Jurkat, Clone E6-1 (cell line): ENCODE measurements around the gene RAB5A.
"Not testable (repeated sequence)": the region's sequence is repeated elsewhere in the genome, so short reads cannot be mapped to it uniquely, and the experiment has no call there.

ENCODE experiments used
- DNase-seq: peaks from one replicate; pipeline ENCODE4 v3.0.0-alpha.2; 2011; ENCODE audit warnings: low read depth, low spot score
- H3K4me3 ChIP-seq: 2 replicates; pipeline ENCODE4 v1.5.1; 2011; ENCODE audit warnings: mild to moderate bottlenecking, low read length, control low read depth, moderate library complexity

Gene RAB5A

GRCh38 chr3:20013396-20013795 is 66.5 kb downstream of the RAB5A start:
- no peak for DNase-seq
- H3K4me3 ChIP-seq = no peak overlapping the region

DNA sequence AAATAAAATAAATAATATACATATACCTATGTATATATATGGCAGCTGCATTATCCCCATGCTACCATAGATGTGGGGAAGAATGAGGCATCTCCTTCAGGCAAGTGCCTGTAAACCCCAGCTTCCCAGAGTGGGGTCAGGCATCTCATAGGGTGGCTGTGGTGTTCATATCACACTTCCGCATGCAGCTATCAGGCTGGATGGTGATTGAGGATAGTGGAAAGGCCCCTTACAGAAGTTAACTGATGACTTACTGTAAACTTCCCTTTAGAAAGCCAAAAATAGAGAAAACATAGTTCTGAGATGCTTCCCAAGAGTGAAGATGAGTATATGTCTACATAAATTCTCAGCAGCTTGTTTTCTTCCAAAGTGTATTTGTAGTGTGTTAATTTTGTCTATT is 68.6 kb downstream of the RAB5A start:
- no peak for DNase-seq
- H3K4me3 ChIP-seq = no peak overlapping the region

GRCh38 chr3:20016076-20016475 is 69.2 kb downstream of the RAB5A start:
- not testable (repeated sequence) for H3K4me3 ChIP-seq, DNase-seq

DNA sequence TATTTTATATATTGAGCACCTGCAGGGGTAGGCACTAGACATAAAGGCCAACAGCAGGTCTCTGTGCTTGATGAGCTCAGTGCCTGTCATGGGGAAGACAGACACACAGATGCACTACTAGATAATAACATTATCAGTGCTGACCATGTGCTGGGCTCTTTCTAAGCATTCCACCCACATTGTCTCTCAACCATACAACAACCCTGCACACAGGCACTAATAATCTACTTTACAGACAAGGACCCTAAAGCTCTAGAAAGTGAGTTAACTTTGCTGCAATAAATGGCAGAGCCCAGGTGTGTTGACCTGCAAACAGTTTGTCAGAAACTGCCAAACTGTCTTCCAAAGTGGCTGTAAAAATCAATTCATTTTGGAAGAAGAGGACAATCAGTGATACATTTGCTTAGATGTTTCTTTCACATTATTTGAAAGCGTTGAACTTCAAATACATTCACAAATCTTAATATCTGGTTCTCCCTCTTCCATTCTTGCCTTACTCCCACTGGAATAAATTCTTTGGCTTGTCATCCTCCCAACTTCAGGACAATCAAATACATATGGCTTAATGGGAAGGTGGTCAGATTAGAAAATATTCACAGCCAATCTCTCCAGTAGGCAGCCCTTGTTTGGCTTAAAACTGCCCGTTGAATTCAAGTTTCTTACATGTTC is 76.2 kb downstream of the RAB5A start:
- DNase-seq = no peak
- H3K4me3 ChIP-seq = no peak overlapping the region

DNA sequence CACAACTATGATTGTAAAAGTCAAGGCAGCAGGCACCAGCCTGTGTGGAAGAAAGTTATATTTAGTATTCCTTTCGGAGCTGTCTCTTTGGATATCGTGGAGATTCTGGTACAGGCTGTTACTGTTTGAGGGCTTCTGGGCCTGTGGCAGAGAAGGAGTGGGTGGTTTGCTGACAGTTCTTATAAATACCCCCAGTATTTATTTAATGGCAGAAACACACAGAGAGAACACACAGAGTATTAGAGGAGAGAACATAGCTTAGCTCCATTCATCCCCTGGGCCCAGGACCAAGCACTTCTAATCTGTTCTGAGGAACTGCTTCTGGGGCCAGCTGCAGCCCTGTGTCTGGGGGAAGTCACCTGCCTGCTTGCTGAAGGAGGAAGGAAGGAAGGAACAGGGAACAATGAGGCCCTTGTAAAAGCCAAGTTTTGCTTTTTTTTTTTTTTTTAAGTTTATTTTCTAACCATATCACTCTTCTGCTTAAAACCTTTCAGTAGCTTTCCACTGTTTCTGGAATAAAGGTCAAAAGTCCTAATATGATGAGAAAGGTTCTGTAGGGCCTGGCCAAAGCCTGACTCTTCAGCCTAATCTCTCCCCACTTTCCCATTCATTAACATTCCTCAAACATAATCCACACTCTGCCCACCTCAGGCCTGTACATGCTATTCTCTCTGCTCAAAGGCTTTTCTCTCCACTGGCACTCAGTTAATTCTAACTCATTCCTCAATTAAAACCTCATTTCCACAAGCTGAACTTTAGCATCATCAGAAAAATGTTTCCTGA is 76.9 kb downstream of the RAB5A start:
- DNase-seq = no peak

DNA sequence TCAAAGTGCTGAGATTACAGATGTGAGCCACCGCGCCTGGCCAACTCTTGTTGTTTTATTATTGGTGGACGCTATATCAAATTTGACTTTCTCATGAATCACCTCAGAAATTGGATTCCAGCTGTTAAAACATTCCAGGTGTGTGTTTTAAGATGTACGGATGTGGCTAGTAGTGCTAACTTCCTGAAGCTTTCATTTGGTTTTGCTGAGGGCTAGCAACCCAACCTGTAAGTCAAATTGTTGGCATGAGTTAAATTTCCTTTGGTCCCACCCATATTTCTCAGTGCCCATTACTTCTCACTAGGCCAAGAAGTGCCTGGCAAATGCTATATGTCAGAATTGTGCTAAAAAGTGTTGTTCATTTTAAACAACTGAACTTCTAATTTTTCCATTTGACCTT is 80.2 kb downstream of the RAB5A start:
- H3K4me3 ChIP-seq = no peak overlapping the region
- peak; percentile 72 for DNase-seq

More for the DNA sequence above, 76.9 kb downstream of the RAB5A start:
- no peak overlapping the region for H3K4me3 ChIP-seq

DNA sequence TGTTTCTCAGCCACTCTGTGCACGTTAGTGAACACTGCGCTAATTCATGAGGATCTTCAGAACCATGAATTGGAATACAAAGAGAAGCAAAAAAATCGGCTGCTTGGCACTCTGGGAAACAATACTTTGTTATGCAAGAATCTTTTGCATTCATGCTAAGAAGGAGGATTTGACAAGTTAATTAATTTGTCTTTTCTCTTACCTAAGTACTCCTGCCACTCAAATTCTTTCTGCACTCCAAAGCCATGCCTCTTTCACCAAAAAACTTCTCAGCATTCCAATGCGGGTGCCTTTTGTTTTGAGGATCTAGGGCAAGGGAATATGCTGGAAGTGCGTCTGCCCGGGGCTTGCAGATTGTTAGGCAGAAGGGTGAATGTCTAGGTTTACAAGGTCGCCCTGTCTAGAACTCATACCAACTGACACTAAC is 82.0 kb downstream of the RAB5A start:
- no peak overlapping the region for H3K4me3 ChIP-seq
- DNase-seq = no peak

DNA sequence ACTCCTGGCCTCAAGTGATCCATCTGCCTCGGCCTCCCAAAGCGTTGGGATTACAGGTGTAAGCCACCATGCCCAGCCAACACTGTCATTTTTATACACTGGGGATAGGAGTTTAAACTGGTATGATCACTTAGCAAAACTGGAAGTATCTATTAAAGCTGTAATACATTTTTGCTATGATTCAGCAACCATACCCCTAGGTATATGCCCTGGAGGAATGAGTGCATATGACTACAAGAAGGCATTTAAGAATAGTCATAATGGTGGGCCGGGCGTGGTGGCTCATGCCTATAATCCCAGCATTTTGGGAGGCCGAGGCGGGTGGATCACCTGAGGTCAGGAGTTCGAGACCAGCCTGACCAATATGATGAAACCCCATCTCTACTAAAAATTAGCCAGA is 85.0 kb downstream of the RAB5A start:
- not testable (repeated sequence) for H3K4me3 ChIP-seq, DNase-seq
